HEK293T (cell line): ENCODE data around the gene ANTXRL.

Source experiments
- ARNT ChIP-seq: fragments of 450-650 bp; IDR thresholded peaks from 2 replicates; pipeline ENCODE4 v1.6.1; 2017; ENCODE audit warnings: mild to moderate bottlenecking
- BHLHE40 ChIP-seq: fragments of 450-650 bp; IDR thresholded peaks from 2 replicates; pipeline ENCODE4 v1.6.1; 2016; ENCODE audit warnings: mild to moderate bottlenecking, moderate library complexity, borderline replicate concordance
- FOXA1 ChIP-seq: fragments of 450-650 bp; IDR thresholded peaks from 2 replicates; pipeline ENCODE4 v1.6.1; 2016; ENCODE audit warnings: mild to moderate bottlenecking
- FOXK2 ChIP-seq: fragments of 450-650 bp; IDR thresholded peaks from 2 replicates; pipeline ENCODE4 v1.6.1; 2016; ENCODE audit warnings: mild to moderate bottlenecking
- FOXM1 ChIP-seq: fragments of 450-650 bp; IDR thresholded peaks from 2 replicates; pipeline ENCODE4 v1.6.1; 2017; ENCODE audit warnings: mild to moderate bottlenecking, borderline replicate concordance
- L3MBTL2 ChIP-seq: fragments of 450-650 bp; conservative IDR thresholded peaks from 2 replicates; pipeline ENCODE4 v1.6.1; 2016; ENCODE audit warnings: mild to moderate bottlenecking
- LEF1 ChIP-seq: fragments of 450-650 bp; IDR thresholded peaks from 2 replicates; pipeline ENCODE4 v1.6.1; 2017; ENCODE audit warnings: mild to moderate bottlenecking, borderline replicate concordance
- PKNOX1 ChIP-seq: fragments of 450-650 bp; IDR thresholded peaks from 2 replicates; pipeline ENCODE4 v1.6.1; 2016
- SP1 ChIP-seq: fragments of 450-650 bp; IDR thresholded peaks from 2 replicates; pipeline ENCODE4 v1.6.1; 2017
- SUZ12 ChIP-seq: fragments of 450-650 bp; IDR thresholded peaks from 2 replicates; pipeline ENCODE4 v1.6.1; 2016; ENCODE audit warnings: mild to moderate bottlenecking
- TARDBP ChIP-seq: fragments of 450-650 bp; IDR thresholded peaks from 2 replicates; pipeline ENCODE4 v1.6.1; 2016

GRCh38 chr10:46277840-46278239, 9.0 kb upstream of the ANTXRL start:
- no peak for TF ChIP-seq BHLHE40
- no peak for TF ChIP-seq LEF1
- TF ChIP-seq L3MBTL2 = no peak
- TF ChIP-seq SP1 = no peak
- no peak for TF ChIP-seq TARDBP
- no peak for TF ChIP-seq PKNOX1
- no peak for TF ChIP-seq FOXA1
- no peak for TF ChIP-seq FOXK2
- TF ChIP-seq ARNT = no peak
- no peak for TF ChIP-seq SUZ12
- TF ChIP-seq FOXM1 = no peak
